ENCODE measurements around the gene MTHFD1.

Gene MTHFD1

DNA sequence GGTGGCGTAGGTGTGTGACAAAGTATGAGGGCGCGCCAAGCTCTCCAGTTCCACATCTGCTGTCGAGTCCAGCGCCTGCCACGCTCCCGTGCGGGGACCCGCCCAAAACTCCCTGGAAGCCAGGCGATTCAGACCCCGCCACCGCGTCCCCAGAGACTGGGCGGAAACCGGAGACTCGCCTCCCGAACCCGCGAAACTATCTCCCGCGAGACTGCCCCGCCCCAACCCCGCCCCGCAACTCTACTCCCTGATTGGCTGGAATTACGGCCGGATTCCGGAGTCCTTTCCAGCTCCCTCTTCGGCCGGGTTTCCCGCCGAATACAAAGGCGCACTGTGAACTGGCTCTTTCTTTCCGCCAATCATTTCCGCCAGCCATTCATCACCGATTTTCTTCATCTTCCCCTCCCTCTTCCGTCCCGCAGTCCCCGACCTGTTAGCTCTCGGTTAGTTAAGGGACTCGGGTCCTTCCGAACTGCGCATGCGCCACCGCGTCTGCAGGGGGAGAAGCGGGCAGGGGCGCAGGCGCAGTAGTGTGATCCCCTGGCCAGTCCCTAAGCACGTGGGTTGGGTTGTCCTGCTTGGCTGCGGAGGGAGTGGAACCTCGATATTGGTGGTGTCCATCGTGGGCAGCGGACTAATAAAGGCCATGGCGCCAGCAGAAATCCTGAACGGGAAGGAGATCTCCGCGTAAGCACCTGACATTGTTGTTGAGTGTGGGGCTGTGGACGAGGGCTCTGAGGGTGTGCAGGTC lies at the start of gene MTHFD1:
MTHFD1 (plus strand) TSS at position 572 of the 751 bp plus-strand sequence; CDS start at position 647, 75 bp downstream.
- peak within 1 kb of the TSS; percentile 75 for H3K4me3 ChIP-seq (ENCODE audit: low read depth, low read length)
- TF ChIP-seq, protein P1, sequence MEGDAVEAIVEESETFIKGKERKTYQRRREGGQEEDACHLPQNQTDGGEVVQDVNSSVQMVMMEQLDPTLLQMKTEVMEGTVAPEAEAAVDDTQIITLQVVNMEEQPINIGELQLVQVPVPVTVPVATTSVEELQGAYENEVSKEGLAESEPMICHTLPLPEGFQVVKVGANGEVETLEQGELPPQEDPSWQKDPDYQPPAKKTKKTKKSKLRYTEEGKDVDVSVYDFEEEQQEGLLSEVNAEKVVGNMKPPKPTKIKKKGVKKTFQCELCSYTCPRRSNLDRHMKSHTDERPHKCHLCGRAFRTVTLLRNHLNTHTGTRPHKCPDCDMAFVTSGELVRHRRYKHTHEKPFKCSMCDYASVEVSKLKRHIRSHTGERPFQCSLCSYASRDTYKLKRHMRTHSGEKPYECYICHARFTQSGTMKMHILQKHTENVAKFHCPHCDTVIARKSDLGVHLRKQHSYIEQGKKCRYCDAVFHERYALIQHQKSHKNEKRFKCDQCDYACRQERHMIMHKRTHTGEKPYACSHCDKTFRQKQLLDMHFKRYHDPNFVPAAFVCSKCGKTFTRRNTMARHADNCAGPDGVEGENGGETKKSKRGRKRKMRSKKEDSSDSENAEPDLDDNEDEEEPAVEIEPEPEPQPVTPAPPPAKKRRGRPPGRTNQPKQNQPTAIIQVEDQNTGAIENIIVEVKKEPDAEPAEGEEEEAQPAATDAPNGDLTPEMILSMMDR (conservative IDR thresholded peaks at IDR 0.05; ENCODE audit: low read depth, low read length), result no peak
- DNase-seq (ENCODE audit: low read depth), result peak; percentile 100

DNA sequence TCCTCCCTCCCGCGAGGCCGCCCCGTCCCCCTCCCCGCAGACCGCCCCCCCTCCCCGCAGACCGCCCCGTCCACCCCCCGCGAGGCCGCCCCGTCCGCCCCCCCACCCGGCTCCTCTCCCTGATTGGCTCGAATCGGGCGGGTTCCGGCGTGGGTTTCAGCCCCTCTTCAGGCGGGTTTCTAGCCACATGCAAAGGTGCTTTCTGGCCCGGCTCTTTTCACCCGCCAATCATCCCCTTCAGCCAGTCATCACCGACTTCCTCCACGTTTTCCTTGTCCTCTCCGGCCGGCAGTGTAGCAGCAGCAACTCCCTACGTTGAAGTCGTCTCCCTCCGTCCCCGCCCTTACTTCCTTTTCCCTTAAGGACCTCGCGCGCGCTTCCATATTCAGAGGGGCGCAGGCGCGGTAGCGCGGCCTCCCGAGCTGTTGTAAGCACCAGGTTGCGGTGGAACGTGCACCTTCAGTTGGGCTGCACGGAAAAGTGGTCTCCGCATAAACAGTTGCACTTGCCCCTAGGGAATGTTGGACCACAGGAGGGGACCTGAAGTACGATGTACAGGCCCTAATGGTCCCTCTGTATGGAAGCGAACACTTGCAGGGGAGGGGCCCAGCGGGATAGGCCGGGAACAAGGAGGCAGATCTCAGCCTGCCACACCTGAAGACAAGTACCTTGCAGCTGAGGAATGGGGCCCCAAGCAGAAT lies 49.4 kb upstream of the MTHFD1 start:
- H3K4me3 ChIP-seq (ENCODE audit: low read depth, low read length), result peak overlapping the region; percentile 64
- TF ChIP-seq, protein P1 (conservative IDR thresholded peaks at IDR 0.05; ENCODE audit: low read depth, low read length), result no peak
- DNase-seq (ENCODE audit: low read depth), result peak; percentile 99

DNA sequence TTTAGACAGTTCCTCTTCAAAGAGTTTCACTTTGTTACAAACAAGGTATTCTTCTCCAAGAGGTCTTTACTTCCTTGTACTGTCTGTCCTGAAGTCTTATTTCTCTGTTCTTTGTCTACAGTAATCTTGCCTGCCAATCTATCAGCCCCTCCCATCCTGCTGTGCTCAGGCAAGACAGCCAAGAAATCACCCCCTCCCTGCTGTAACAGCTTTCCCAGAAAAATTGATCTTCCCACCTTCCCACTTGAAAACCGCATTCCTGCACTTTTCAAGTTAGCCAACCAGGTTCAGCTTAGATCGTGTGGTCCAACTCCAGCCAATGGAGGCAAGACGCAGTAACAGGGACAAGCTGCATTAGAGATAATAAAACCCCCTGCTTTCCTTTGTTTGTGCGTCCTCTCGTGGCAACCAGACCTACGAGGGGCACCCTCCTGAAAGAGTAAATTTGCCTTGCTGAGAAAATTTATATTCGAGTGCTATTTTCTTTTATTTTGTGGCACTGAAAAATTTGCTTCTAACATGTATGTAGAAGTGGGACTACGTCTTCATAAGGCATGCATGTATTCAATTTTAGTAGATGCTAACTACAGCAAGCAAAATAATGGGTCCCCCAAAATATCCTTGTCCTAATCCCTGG lies 47.5 kb upstream of the MTHFD1 start:
- no peak overlapping the region for H3K4me3 ChIP-seq (ENCODE audit: low read depth, low read length)
- DNase-seq (ENCODE audit: low read depth), result no peak
- TF ChIP-seq, protein P1 (conservative IDR thresholded peaks at IDR 0.05; ENCODE audit: low read depth, low read length), result no peak

DNA sequence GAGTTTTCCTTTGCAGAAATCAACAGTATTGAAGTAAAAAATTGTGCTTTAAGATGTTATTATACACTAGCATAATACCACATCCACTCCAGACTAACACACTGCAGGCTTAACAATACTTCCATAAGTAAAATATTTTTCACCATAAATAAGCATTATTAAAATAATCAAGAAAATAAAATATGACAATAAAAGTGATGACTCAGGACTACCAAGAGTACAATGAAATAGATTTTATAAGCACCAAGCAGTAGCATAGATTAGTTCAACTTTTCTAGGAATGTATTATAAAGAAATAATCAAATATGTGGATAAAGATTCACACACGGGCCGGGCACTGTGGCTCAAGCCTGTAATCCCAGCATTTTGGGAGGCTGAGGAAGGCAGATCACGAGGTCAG lies 40.4 kb upstream of the MTHFD1 start:
- H3K4me3 ChIP-seq (ENCODE audit: low read depth, low read length), result no peak overlapping the region
- TF ChIP-seq, protein P1 (conservative IDR thresholded peaks at IDR 0.05; ENCODE audit: low read depth, low read length), result no peak
- DNase-seq (ENCODE audit: low read depth), result no peak

DNA sequence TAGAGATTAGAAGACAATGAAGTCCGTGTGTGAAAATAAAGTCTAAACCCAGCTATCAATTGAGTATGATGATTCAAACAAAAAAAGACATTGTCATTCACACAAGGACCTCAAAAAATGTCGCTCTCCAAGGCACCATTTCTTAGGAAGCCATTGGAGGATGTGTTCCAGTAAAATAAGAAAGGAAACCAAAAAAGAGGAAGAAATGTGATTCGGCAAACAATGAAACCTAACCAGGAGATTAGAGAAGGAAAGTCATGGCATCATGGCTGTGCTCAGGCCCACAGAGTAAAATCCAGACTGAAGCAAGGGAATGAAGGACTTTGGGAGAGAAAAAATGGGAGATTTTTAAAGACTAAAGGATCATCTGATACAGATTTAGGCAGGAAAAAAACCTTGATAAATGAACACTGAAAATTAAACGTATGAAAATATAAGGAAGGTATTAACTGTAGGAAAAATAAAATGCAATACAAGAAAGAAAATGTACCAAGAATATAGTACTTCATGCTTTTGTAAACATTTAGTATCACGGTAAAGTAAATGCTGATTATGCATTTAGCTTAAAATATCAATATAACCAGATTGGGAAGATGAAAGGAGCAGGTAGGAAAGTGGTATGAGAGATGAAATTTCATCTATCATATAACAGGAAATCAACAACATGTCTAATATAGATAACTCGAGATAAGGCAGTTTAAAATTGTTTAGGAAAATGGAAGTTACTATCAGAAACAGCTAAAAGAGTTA lies 38.2 kb upstream of the MTHFD1 start:
- H3K4me3 ChIP-seq (ENCODE audit: low read depth, low read length), result no peak overlapping the region
- TF ChIP-seq, protein P1 (conservative IDR thresholded peaks at IDR 0.05; ENCODE audit: low read depth, low read length), result no peak

DNA sequence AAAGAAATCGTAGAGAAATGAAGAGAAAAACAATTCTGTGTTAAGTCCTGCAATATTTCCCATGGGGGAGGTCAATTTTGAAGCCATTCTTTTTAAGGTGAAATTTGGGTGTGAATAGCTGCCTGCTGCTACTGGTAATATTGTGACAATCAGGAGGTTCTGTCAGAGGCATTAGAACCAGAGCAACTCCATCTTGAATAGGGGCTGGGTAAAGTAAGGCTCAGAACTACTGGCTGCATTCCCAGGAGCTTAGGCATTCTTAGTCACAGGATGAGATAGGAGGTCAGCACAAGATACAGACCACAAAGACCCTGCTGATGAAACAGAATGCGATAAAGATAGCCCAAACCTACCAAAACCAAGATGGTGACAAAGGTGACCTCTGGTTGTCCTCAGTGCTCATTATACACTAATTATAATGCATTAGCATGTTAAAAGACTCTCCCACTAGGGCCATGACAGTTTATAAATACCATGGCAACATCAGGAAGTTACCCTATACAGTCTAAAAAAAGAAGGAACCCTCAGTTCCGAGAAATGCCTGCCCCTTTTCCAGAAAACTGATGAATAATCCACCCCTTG lies 24.8 kb upstream of the MTHFD1 start:
- TF ChIP-seq, protein P1 (conservative IDR thresholded peaks at IDR 0.05; ENCODE audit: low read depth, low read length), result no peak
- peak; percentile 28 for DNase-seq (ENCODE audit: low read depth)

More for the DNA sequence above, 38.2 kb upstream of the MTHFD1 start:
- no peak for DNase-seq (ENCODE audit: low read depth)

More for the DNA sequence above, 24.8 kb upstream of the MTHFD1 start:
- no peak overlapping the region for H3K4me3 ChIP-seq (ENCODE audit: low read depth, low read length)
